Stimulated activated CD8-positive, alpha-beta memory T cell treated with anti-CD3 and anti-CD28 coated beads, Interleukin-15, amount 100 ng/mL, for 24 hours (primary cell): ENCODE results near the gene SHD.
"Not testable (repeated sequence)": the region's sequence is repeated elsewhere in the genome, so short reads cannot be mapped to it uniquely, and the experiment has no call there.

ENCODE experiments used
- DNase-seq: peaks from one replicate; pipeline ENCODE4 v3.0.0-alpha.2; 2020; ENCODE audit warnings: low read depth

SHD gene

GRCh38 chr19:4327252-4327876 lies 48.3 kb downstream of the SHD start:
- peak; percentile 52 for DNase-seq

DNA sequence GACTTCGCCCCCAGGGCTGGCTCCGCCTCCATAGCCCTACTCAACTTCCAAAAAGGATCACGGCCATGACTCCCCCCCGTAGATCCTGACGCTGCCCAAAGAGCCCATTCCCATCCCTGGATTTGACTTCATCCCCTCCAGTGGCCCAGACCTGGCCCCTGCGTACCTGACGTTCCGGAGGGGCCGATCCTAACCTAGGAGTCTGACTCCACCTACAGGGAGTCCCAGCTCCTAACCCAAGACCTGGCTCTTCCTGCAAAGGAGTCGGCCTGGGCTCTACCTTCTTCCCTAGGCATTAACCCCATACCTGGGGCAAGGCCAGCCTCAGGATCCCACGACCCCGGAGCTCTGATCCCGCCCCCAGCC lies 48.8 kb downstream of the SHD start:
- no peak for DNase-seq

GRCh38 chr19:4328243-4328990 lies 49.4 kb downstream of the SHD start:
- peak; percentile 97 for DNase-seq

- DNase-seq: not testable (repeated sequence)
These were observed 50.1 kb downstream of the SHD start for GRCh38 chr19:4328991-4329681.

DNA sequence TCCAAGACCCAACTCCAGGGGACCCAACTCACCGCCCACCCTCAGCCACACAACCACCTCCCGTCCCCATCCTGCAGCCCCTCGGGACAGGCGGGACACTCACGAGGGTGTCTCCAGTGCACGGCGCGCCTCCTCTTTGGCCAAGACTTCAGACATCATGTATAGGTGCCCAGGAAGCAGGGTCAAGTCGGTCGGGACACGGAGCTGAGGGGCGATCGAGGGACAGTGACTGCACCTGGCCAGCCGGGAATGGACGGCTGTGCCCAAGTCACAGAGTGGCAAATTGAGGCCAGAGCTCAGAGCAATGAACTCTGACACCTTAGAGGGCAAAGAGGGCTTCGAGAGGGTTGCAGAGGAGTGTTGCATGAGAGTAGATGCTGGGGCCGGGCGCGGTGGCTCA lies 50.8 kb downstream of the SHD start:
- no peak for DNase-seq

GRCh38 chr19:4334929-4335570 lies 56.0 kb downstream of the SHD start:
- DNase-seq: no peak

DNA sequence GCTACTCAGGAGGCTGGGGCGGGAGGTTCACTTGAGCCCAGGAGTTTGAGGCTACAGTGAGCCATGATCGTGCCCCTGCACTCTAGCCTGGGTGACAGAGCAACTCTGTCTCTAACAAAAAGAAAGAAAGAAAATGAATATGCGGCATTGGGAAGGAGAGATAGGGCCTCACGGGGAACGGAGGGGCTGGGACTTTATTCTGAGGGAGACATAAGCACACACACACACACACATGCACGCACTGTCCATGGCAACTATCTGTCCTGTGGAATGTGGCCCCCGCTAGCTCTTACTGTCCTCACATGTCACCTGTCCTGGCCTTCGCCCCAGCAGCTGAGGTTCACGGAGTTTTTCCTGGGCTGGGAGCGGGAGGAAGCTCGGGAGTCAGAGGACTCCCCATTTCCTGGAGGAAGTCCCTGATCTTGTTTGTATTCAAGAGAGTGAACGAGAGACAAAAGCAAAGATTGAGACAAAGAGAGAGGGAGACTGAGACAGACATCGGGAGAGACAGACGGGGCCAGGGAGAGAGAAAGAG lies 58.9 kb downstream of the SHD start:
- DNase-seq: no peak

GRCh38 chr19:4338441-4339355 lies 59.6 kb downstream of the SHD start, which contains the start of gene STAP2:
STAP2 (minus strand) TSS chr19:4338827; CDS start chr19:4338753, 74 bp downstream.
- no peak for DNase-seq
